Cardiac fibroblast (primary cell): ENCODE data around the gene GNAZ.

Experiments
- DNase-seq, 2 donors: peaks; one replicate each; pipeline versions ENCODE4 v3.0.0 to v3.0.0-alpha.2; 2010; ENCODE audit warnings: low read depth in 2 of 2
- H3K4me3 ChIP-seq, 2 donors: replicated peaks in 1 of 2; 1 replicate in 1 of 2; 2 replicates in 1 of 2; pipeline ENCODE4 v1.5.1; 2011; ENCODE audit warnings: low read depth in 2 of 2, low read length in 2 of 2, mild to moderate bottlenecking in 2 of 2, moderate library complexity in 1 of 2
- TF ChIP-seq, protein P1 (sequence below): IDR thresholded peaks from one replicate; pipeline ENCODE4 v1.5.1; 2011; ENCODE audit warnings: low read depth, mild to moderate bottlenecking, low read length, inconsistent platforms

Gene GNAZ

DNA sequence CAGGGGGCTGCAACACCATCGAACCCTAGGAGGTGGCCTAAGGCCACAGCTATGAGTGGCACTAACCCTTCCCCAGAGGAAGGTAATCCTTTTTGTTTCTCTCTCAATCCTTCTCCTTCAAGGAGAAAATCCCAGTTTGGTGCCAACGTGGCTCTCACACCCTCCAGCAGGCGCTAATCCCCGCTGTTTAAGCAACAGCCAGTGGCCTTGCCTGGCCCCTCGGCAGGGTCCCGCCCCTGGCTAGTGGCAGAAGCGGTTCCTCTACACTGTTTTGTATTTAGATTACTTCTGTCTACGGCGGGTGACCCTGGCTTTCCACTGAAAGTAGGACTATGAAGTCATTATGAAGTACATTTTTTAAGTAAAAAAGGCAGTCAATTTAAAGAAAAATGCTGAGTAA, 15.5 kb downstream of the GNAZ start:
- TF ChIP-seq, protein P1, sequence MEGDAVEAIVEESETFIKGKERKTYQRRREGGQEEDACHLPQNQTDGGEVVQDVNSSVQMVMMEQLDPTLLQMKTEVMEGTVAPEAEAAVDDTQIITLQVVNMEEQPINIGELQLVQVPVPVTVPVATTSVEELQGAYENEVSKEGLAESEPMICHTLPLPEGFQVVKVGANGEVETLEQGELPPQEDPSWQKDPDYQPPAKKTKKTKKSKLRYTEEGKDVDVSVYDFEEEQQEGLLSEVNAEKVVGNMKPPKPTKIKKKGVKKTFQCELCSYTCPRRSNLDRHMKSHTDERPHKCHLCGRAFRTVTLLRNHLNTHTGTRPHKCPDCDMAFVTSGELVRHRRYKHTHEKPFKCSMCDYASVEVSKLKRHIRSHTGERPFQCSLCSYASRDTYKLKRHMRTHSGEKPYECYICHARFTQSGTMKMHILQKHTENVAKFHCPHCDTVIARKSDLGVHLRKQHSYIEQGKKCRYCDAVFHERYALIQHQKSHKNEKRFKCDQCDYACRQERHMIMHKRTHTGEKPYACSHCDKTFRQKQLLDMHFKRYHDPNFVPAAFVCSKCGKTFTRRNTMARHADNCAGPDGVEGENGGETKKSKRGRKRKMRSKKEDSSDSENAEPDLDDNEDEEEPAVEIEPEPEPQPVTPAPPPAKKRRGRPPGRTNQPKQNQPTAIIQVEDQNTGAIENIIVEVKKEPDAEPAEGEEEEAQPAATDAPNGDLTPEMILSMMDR: no peak
- H3K4me3 ChIP-seq: no peak overlapping the region
- DNase-seq: no peak

- TF ChIP-seq, protein P1: no peak
- DNase-seq: no peak
- H3K4me3 ChIP-seq: no peak overlapping the region
These were observed 15.9 kb downstream of the GNAZ start for GRCh38 chr22:23086263-23086662.

DNA sequence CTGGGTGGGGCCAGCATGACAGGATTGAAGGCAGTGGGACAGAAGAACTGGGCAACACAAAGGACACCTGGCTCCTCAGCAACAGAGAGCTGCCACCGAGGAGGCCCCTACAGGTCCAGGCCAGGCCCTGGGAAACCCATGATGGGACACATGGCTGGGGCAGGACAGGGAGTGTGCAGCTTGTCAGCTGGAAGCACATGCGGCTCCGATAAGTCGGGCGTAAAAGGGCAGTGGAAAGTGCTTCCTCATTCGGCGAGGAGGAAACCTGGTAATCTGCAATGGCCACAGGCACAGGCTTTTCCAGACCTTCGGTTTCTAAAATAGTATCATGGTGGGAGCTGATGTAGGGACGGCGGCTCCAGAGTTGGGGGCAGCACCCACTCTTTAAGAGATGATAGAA, 16.5 kb downstream of the GNAZ start:
- TF ChIP-seq, protein P1: no peak
- no peak for DNase-seq
- H3K4me3 ChIP-seq: no peak overlapping the region

- no peak for DNase-seq
- TF ChIP-seq, protein P1: no peak
- H3K4me3 ChIP-seq: no peak overlapping the region
These were observed 17.9 kb downstream of the GNAZ start for GRCh38 chr22:23088199-23088604.

- TF ChIP-seq, protein P1: no peak
- H3K4me3 ChIP-seq: no peak overlapping the region
- DNase-seq: no peak
These were observed 18.7 kb downstream of the GNAZ start for GRCh38 chr22:23089010-23089409.

GRCh38 chr22:23089633-23090456, 19.5 kb downstream of the GNAZ start:
- TF ChIP-seq, protein P1: no peak
- no peak for DNase-seq
- no peak overlapping the region for H3K4me3 ChIP-seq

GRCh38 chr22:23090457-23090835, 20.1 kb downstream of the GNAZ start:
- TF ChIP-seq, protein P1: no peak
- no peak overlapping the region for H3K4me3 ChIP-seq
- no peak for DNase-seq
